Measurements from ENCODE around the gene S100A12. TPM values are rescaled to one million over a fixed set of nuclear protein-coding genes. Genes with fewer than 3 reads are reported as not detected.

The S100A12 gene
- polyA plus RNA-seq, 1 of the 3 experiments (the other 2 are of a cell fraction) = not detected

DNA sequence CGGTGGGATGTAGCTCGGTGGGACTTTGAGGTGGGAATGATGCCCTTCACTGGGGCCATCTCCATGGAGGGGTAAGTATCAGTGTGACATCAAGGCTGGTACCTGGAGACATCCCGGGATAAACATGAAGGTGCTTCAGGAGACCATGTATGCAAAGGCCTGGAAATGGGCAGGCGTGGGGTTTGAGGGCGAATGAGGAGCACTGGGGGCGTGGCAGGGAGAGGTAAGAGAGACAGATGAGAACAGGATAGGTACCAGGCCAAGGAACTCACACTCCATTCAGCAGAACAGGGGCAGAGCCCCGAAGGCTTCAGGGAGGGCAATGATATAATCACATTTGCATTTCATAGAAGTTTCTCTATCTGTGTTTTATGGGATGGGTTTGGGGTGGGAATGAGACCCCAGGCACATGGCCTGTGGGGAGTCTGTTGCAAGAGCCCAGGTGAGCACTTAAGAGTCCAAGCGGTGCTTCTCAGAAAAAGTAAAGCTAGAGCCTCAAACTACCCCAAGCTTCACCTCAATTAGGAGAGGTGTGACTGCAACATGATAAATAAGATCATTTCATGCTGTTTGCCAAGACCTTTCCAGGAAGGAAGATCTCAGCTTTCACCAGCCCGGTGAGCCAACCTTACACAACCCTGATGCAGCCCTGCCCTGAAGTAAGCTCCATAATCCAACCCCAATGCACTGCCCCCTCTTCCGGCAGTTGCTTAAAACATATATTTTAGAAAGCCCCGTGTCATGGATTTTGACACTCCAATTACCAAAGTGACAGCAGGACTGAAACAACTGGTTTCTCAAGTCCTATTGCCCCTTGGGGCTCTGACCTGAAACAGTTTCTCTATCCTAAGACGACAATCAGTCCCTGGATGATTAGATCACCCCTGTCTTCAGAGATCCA, 10.4 kb downstream of the S100A12 start:
- no peaks in the 10 kb centered on the region for H4K20me1 ChIP-seq (ENCODE audit: insufficient read depth)
- H3K9ac ChIP-seq = no peak overlapping the region
- no peak overlapping the region for H2AFZ ChIP-seq (ENCODE audit: low read depth)
- TF ChIP-seq TEAD4 (IDR thresholded peaks at IDR 0.05; ENCODE audit: borderline replicate concordance, insufficient read depth) (no peak), NFIC (IDR thresholded peaks at IDR 0.05; ENCODE audit: borderline replicate concordance) (no peak), SMC3 (IDR thresholded peaks at IDR 0.05; ENCODE audit: low read depth, low read length) (no peak), EP300 (IDR thresholded peaks at IDR 0.05; ENCODE audit: borderline replicate concordance in 1 of 2, low read depth in 1 of 2, low read length in 1 of 2) (no peak), USF2 (IDR thresholded peaks at IDR 0.05; ENCODE audit: borderline replicate concordance, low read depth, low read length) (no peak), MEF2A (IDR thresholded peaks at IDR 0.05; ENCODE audit: borderline replicate concordance, low read depth) (no peak), RXRA (IDR thresholded peaks at IDR 0.05; ENCODE audit: borderline replicate concordance, low read depth) (no peak), YY1 (IDR thresholded peaks at IDR 0.05; ENCODE audit: low read depth) (no peak), MXI1 (IDR thresholded peaks at IDR 0.05; ENCODE audit: low read depth, low read length) (no peak), TAF1 (IDR thresholded peaks at IDR 0.05; ENCODE audit: borderline replicate concordance, low read depth, low read length) (no peak), NRF1 (IDR thresholded peaks at IDR 0.05; ENCODE audit: low read depth, low read length) (no peak), POLR2AphosphoS5 (IDR thresholded peaks at IDR 0.05; ENCODE audit: low read depth, low read length) (no peak), RAD21 (IDR thresholded peaks at IDR 0.05; ENCODE audit: low read length) (no peak), GABPA (IDR thresholded peaks at IDR 0.05; ENCODE audit: low read depth) (no peak), GATA2 (CRISPR knock-in tag; IDR thresholded peaks at IDR 0.05) (no peak), FOXM1 (IDR thresholded peaks at IDR 0.05; ENCODE audit: low read depth) (no peak), ZBTB33 (IDR thresholded peaks at IDR 0.05; ENCODE audit: borderline replicate concordance, low read depth) (no peak)
- TF ChIP-seq, protein P1, sequence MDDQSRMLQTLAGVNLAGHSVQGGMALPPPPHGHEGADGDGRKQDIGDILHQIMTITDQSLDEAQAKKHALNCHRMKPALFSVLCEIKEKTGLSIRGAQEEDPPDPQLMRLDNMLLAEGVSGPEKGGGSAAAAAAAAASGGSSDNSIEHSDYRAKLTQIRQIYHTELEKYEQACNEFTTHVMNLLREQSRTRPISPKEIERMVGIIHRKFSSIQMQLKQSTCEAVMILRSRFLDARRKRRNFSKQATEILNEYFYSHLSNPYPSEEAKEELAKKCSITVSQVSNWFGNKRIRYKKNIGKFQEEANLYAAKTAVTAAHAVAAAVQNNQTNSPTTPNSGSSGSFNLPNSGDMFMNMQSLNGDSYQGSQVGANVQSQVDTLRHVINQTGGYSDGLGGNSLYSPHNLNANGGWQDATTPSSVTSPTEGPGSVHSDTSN (IDR thresholded peaks at IDR 0.05) = no peak
- TF ChIP-seq, protein P2, sequence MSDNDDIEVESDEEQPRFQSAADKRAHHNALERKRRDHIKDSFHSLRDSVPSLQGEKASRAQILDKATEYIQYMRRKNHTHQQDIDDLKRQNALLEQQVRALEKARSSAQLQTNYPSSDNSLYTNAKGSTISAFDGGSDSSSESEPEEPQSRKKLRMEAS (IDR thresholded peaks at IDR 0.05; ENCODE audit: low read depth) = no peak
- no peaks in the 10 kb centered on the region for H3K36me3 ChIP-seq (replicated peaks in 1 of 2; ENCODE audit: control insufficient read depth in 1 of 2, insufficient read depth in 2 of 2, low read length in 1 of 2)
- DNase-seq = no peak
- H3K27ac ChIP-seq (ENCODE audit: low read depth in 2 of 2, low read length in 1 of 2) = no peak overlapping the region
- H3K4me2 ChIP-seq = no peak overlapping the region
- 6% methylated on average over 12 of the region's 12 CpGs for WGBS (ENCODE audit: low lambda C conversion rate)
- H3K4me3 ChIP-seq (ENCODE audit: low read depth in 2 of 2, low read length in 1 of 2) = no peak overlapping the region
- no peaks in the 10 kb centered on the region for H3K9me3 ChIP-seq
- H3K27me3 ChIP-seq (ENCODE audit: insufficient read depth) = peaks cover 32% of the 10 kb centered on the region; the same call in 1 of the 2 replicates
- no peaks in the 10 kb centered on the region for H3K9me2 ChIP-seq
- POLR2A ChIA-PET = no interaction called here
- no peaks in the 10 kb centered on the region for H3F3A ChIP-seq (replicated peaks; ENCODE audit: insufficient read depth)
- H3K4me1 ChIP-seq (ENCODE audit: control insufficient read depth in 1 of 2, insufficient read depth in 2 of 2, low read depth in 1 of 2, low read length in 1 of 2) = no peaks in the 10 kb centered on the region
- CTCF ChIA-PET = interaction anchor here (1.6 to 2.8 kb wide), 3 partner anchors 10 to 130 kb away, joined by 5 to 11 read pairs (median 6); no protein-coding TSS in a partner anchor
- no peaks in the 10 kb centered on the region for H3K79me2 ChIP-seq (ENCODE audit: insufficient read depth)

Data from SK-N-SH (cell line).